ENCODE results near the gene PORCN.

PORCN gene

DNA sequence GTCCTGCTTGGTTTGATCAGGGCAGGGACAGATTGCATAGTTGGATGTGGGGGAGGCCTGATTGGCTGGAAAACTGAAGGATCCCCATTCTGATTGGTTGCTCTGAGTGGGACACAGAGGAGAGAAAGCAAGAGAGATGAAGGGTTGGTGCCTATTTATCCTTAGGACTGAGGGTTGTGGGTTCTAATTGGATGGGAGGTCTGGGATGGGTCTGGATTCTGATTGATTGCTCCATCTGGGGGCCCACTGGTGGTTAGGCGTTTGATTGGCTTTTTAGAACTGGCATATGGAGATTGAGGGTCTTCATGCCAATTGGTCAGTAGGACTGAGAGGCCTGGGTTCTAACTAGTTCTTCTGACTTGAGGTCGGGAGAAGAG, 12.2 kb downstream of the PORCN start:
- Histone ChIP-seq H3K9ac (ENCODE audit: low read length) (peak overlapping the region; percentile 77), H2AK5ac (ENCODE audit: low read length, severe bottlenecking) (no peak overlapping the region), H3K4me2 (ENCODE audit: low read length, poor library complexity, severe bottlenecking) (peak overlapping the region; percentile 74), H3K4me1 (ENCODE audit: control insufficient read depth, insufficient read depth, low read depth, low read length) (peaks cover 2% of the 10 kb centered on the region), H4K8ac (ENCODE audit: low read length) (no peak overlapping the region), H2BK5ac (ENCODE audit: low read depth, low read length, poor library complexity, severe bottlenecking) (no peak overlapping the region), H3K27me3 (ENCODE audit: control insufficient read depth in 1 of 2, insufficient read depth in 1 of 2, low read length in 2 of 2) (no peaks in the 10 kb centered on the region), H3K23ac (ENCODE audit: low read length in 2 of 2) (no peak overlapping the region), H3K4me3 (ENCODE audit: insufficient read depth in 1 of 2, low read depth in 1 of 2, low read length in 2 of 2) (peak overlapping the region in 1 of 2 experiments; percentile 76), H2BK15ac (ENCODE audit: low read depth, poor library complexity, severe bottlenecking) (no peak overlapping the region), H3K18ac (ENCODE audit: low read depth in 1 of 2, low read length in 2 of 2) (no peak overlapping the region), H3K14ac (ENCODE audit: low read length in 2 of 2) (no peak overlapping the region), H2AFZ (ENCODE audit: low read depth, low read length) (no peak overlapping the region), H3K4ac (ENCODE audit: low read depth in 1 of 2, low read length in 2 of 2) (no peak overlapping the region), H3K36me3 (ENCODE audit: control insufficient read depth in 1 of 2, insufficient read depth in 2 of 2, low read depth in 1 of 2, low read length in 2 of 2) (peaks cover 11 to 13% of the 10 kb centered on the region in 2 experiments), H3K79me1 (replicated peaks; ENCODE audit: low read length, poor library complexity, severe bottlenecking) (peaks cover 4% of the 10 kb centered on the region), H2BK12ac (ENCODE audit: low read length in 2 of 2) (no peak overlapping the region), H3K9me3 (ENCODE audit: control insufficient read depth, low read length) (no peaks in the 10 kb centered on the region), H4K91ac (ENCODE audit: low read length) (no peak overlapping the region), H3K27ac (ENCODE audit: low read length, poor library complexity, severe bottlenecking) (no peak overlapping the region), H2BK120ac (ENCODE audit: low read depth, low read length) (no peak overlapping the region)
- WGBS, result 51% methylated on average over 2 of the region's 2 CpGs
- DNase-seq, result no peak

DNA sequence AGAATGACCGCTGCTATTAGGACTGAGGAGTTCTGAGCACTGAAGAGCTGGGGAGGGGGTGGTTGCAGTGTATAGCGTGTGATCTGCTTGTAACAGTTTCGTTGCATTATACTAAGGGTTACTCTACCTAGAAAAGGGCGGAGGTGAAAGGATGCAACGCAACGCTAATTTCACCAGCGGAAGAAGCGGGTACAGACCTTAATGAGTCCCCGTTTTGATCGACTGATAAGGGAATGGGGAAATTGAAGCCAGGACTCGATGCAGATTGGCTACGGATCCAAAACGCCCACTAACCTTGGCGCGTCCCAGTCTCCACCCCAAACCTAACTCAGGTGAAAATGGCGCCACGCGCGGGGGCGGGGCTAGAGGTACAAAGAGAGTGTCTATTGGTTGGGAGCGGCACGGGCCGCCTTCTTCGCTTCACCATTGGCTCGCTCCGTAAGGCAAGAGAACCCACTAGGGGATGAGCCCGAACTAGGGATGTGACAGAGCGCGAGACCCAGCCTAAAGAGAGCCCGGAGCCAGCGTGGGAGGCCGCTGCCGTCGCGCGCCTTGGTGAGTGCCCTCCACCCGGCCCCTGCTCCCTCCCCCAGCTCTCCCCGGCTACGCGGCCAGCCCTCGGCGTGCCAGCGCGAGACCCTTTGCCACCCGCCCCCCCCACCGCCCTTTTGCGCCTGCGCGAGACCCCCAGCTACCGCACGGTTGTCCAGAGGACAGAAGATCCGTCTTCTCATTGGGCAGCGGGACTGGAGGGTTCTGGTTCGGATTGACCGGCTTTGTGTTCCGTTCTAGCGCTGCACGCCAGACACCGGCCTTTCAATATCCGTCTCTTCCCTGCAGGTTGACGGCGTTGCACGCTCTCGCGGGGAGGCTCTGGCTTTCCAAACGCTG, 12.8 kb downstream of the PORCN start, which contains the start of gene EBP:
Gene EBP, plus strand, starts transcription at position 456 of the 891 bp plus-strand sequence. CDS start 1,964 bp downstream, outside the sequence.
- H3K27me3 ChIP-seq (ENCODE audit: control insufficient read depth in 1 of 2, insufficient read depth in 1 of 2, low read length in 2 of 2), result no peaks in the 10 kb centered on the region
- H2BK15ac ChIP-seq (ENCODE audit: low read depth, poor library complexity, severe bottlenecking), result peak within 1 kb of the TSS; percentile 28
- H2AK5ac ChIP-seq (ENCODE audit: low read length, severe bottlenecking), result no peak within 1 kb of the TSS
- no peaks in the 10 kb centered on the region for H3K9me3 ChIP-seq (ENCODE audit: control insufficient read depth, low read length)
- no peak within 1 kb of the TSS for H2BK12ac ChIP-seq (ENCODE audit: low read length in 2 of 2)
- H3K18ac ChIP-seq (ENCODE audit: low read depth in 1 of 2, low read length in 2 of 2), result peak within 1 kb of the TSS in 1 of 2 experiments; percentile 82
- H3K4ac ChIP-seq (ENCODE audit: low read depth in 1 of 2, low read length in 2 of 2), result peak within 1 kb of the TSS in 1 of 2 experiments; percentile 7
- no peak within 1 kb of the TSS for H2BK120ac ChIP-seq (ENCODE audit: low read depth, low read length)
- H3K23ac ChIP-seq (ENCODE audit: low read length in 2 of 2), result no peak within 1 kb of the TSS
- H3K79me1 ChIP-seq (replicated peaks; ENCODE audit: low read length, poor library complexity, severe bottlenecking), result peaks cover 4% of the 10 kb centered on the region
- H3K36me3 ChIP-seq (ENCODE audit: control insufficient read depth in 1 of 2, insufficient read depth in 2 of 2, low read depth in 1 of 2, low read length in 2 of 2), result peaks cover 9 to 10% of the 10 kb centered on the region in 2 experiments
- peak within 1 kb of the TSS; percentile 68 to 76 for H3K4me3 ChIP-seq (ENCODE audit: insufficient read depth in 1 of 2, low read depth in 1 of 2, low read length in 2 of 2)
- H3K4me1 ChIP-seq (ENCODE audit: control insufficient read depth, insufficient read depth, low read depth, low read length), result peaks cover 2% of the 10 kb centered on the region
- 1% methylated on average over 44 of the region's 66 CpGs for WGBS
- peak within 1 kb of the TSS; percentile 77 for H3K9ac ChIP-seq (ENCODE audit: low read length)
- no peak within 1 kb of the TSS for H4K91ac ChIP-seq (ENCODE audit: low read length)
- H3K14ac ChIP-seq (ENCODE audit: low read length in 2 of 2), result peak within 1 kb of the TSS in 1 of 2 experiments; percentile 32
- peak within 1 kb of the TSS; percentile 77 for H4K8ac ChIP-seq (ENCODE audit: low read length)
- peak; percentile 88 for DNase-seq
- H3K4me2 ChIP-seq (ENCODE audit: low read length, poor library complexity, severe bottlenecking), result peak within 1 kb of the TSS; percentile 91
- no peak within 1 kb of the TSS for H2BK5ac ChIP-seq (ENCODE audit: low read depth, low read length, poor library complexity, severe bottlenecking)
- peak within 1 kb of the TSS; percentile 39 for H2AFZ ChIP-seq (ENCODE audit: low read depth, low read length)
- peak within 1 kb of the TSS; percentile 69 for H3K27ac ChIP-seq (ENCODE audit: low read length, poor library complexity, severe bottlenecking)

DNA sequence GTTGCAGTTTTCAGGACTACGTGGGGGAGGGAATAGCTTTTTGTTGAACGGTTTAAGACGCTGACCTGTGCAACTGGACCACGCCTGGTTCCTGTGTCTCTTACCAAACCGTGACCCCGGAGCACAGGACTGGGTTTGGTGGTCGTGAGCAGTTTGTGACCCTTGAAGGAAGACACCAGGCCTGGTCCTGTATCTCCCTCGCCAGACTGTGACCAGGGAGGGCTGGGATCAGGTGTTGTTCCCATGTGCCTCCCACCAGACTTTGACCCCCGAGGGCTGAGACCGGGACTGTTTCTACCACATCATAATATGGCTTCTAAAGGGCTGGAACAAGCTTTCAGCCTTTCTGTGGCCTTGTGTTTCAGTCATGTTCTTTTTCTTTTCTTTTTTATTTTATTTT, 13.5 kb downstream of the PORCN start:
- H2AFZ ChIP-seq (ENCODE audit: low read depth, low read length), result no peak overlapping the region
- no peak overlapping the region for H2AK5ac ChIP-seq (ENCODE audit: low read length, severe bottlenecking)
- DNase-seq, result no peak
- peak overlapping the region; percentile 69 for H3K27ac ChIP-seq (ENCODE audit: low read length, poor library complexity, severe bottlenecking)
- peak overlapping the region in 1 of 2 experiments; percentile 82 for H3K18ac ChIP-seq (ENCODE audit: low read depth in 1 of 2, low read length in 2 of 2)
- H4K91ac ChIP-seq (ENCODE audit: low read length), result no peak overlapping the region
- H3K4me3 ChIP-seq (ENCODE audit: insufficient read depth in 1 of 2, low read depth in 1 of 2, low read length in 2 of 2), result peak overlapping the region; percentile 68 to 76
- peaks cover 9% of the 10 kb centered on the region for H3K79me1 ChIP-seq (replicated peaks; ENCODE audit: low read length, poor library complexity, severe bottlenecking)
- H3K27me3 ChIP-seq (ENCODE audit: control insufficient read depth in 1 of 2, insufficient read depth in 1 of 2, low read length in 2 of 2), result peaks cover 0 to 3% of the 10 kb centered on the region in 2 experiments
- H3K4me1 ChIP-seq (ENCODE audit: control insufficient read depth, insufficient read depth, low read depth, low read length), result peaks cover 2% of the 10 kb centered on the region
- H3K23ac ChIP-seq (ENCODE audit: low read length in 2 of 2), result no peak overlapping the region
- H4K8ac ChIP-seq (ENCODE audit: low read length), result no peak overlapping the region
- no peak overlapping the region for H2BK12ac ChIP-seq (ENCODE audit: low read length in 2 of 2)
- H3K9ac ChIP-seq (ENCODE audit: low read length), result peak overlapping the region; percentile 77
- H3K14ac ChIP-seq (ENCODE audit: low read length in 2 of 2), result peak overlapping the region in 1 of 2 experiments; percentile 32
- 10% methylated on average over 6 of the region's 10 CpGs for WGBS
- peaks cover 8 to 11% of the 10 kb centered on the region in 2 experiments for H3K36me3 ChIP-seq (ENCODE audit: control insufficient read depth in 1 of 2, insufficient read depth in 2 of 2, low read depth in 1 of 2, low read length in 2 of 2)
- H3K4me2 ChIP-seq (ENCODE audit: low read length, poor library complexity, severe bottlenecking), result peak overlapping the region; percentile 91
- H3K9me3 ChIP-seq (ENCODE audit: control insufficient read depth, low read length), result no peaks in the 10 kb centered on the region
- H2BK5ac ChIP-seq (ENCODE audit: low read depth, low read length, poor library complexity, severe bottlenecking), result no peak overlapping the region
- H2BK15ac ChIP-seq (ENCODE audit: low read depth, poor library complexity, severe bottlenecking), result no peak overlapping the region
- H2BK120ac ChIP-seq (ENCODE audit: low read depth, low read length), result no peak overlapping the region
- peak overlapping the region in 1 of 2 experiments; percentile 7 for H3K4ac ChIP-seq (ENCODE audit: low read depth in 1 of 2, low read length in 2 of 2)

DNA sequence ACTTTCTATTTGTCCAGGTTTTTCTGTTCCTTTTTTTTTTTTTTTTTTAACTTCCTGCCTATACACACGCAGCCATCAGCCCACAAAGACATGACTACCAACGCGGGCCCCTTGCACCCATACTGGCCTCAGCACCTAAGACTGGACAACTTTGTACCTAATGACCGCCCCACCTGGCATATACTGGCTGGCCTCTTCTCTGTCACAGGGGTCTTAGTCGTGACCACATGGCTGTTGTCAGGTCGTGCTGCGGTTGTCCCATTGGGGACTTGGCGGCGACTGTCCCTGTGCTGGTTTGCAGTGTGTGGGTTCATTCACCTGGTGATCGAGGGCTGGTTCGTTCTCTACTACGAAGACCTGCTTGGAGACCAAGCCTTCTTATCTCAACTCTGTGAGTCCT, 14.9 kb downstream of the PORCN start:
- no peak for DNase-seq
- Histone ChIP-seq H2AFZ (ENCODE audit: low read depth, low read length) (no peak overlapping the region), H3K9ac (ENCODE audit: low read length) (no peak overlapping the region)

More for the DNA sequence above, 14.9 kb downstream of the PORCN start:
- Histone ChIP-seq H3K14ac (ENCODE audit: low read length in 2 of 2) (no peak overlapping the region), H3K9me3 (ENCODE audit: control insufficient read depth, low read length) (no peaks in the 10 kb centered on the region), H3K27ac (ENCODE audit: low read length, poor library complexity, severe bottlenecking) (no peak overlapping the region), H2AK5ac (ENCODE audit: low read length, severe bottlenecking) (no peak overlapping the region), H3K23ac (ENCODE audit: low read length in 2 of 2) (no peak overlapping the region), H3K36me3 (ENCODE audit: control insufficient read depth in 1 of 2, insufficient read depth in 2 of 2, low read depth in 1 of 2, low read length in 2 of 2) (peaks cover 19 to 24% of the 10 kb centered on the region in 2 experiments), H3K27me3 (ENCODE audit: control insufficient read depth in 1 of 2, insufficient read depth in 1 of 2, low read length in 2 of 2) (peaks cover 0 to 5% of the 10 kb centered on the region in 2 experiments), H3K18ac (ENCODE audit: low read depth in 1 of 2, low read length in 2 of 2) (peak overlapping the region in 1 of 2 experiments; percentile 76), H3K4me2 (ENCODE audit: low read length, poor library complexity, severe bottlenecking) (no peak overlapping the region), H4K8ac (ENCODE audit: low read length) (no peak overlapping the region), H2BK15ac (ENCODE audit: low read depth, poor library complexity, severe bottlenecking) (no peak overlapping the region), H2BK5ac (ENCODE audit: low read depth, low read length, poor library complexity, severe bottlenecking) (no peak overlapping the region), H3K4me1 (ENCODE audit: control insufficient read depth, insufficient read depth, low read depth, low read length) (peaks cover 2% of the 10 kb centered on the region), H3K79me1 (replicated peaks; ENCODE audit: low read length, poor library complexity, severe bottlenecking) (peaks cover 9% of the 10 kb centered on the region), H3K4me3 (ENCODE audit: insufficient read depth in 1 of 2, low read depth in 1 of 2, low read length in 2 of 2) (no peak overlapping the region), H4K91ac (ENCODE audit: low read length) (no peak overlapping the region), H3K4ac (ENCODE audit: low read depth in 1 of 2, low read length in 2 of 2) (no peak overlapping the region), H2BK12ac (ENCODE audit: low read length in 2 of 2) (no peak overlapping the region), H2BK120ac (ENCODE audit: low read depth, low read length) (no peak overlapping the region)
- WGBS, result 95% methylated on average over 5 of the region's 12 CpGs
